ENCODE data around the gene SETD2. TPM values are rescaled to one million over a fixed set of nuclear protein-coding genes. Genes with fewer than 3 reads are reported as not detected.
A peak's percentile ranks its signal among the peaks of the same experiment; 100 is the strongest.

The SETD2 gene
- total and polyA plus RNA-seq, 9 of the 15 experiments (the other 6 are each of a cell fraction or from before 2014, with no cell fraction given), result 8.2 to 44.0 (median 33.6) TPM

- peak; percentile 33; the same call in 1 of the 2 replicates for TF ChIP-seq REST (IDR thresholded peaks at IDR 0.05; ENCODE audit: borderline replicate concordance)
- no peak for TF ChIP-seq REST (CRISPR knock-in tag; IDR thresholded peaks at IDR 0.05; ENCODE audit: low read depth)
- no peak for TF ChIP-seq CCNT2 (IDR thresholded peaks at IDR 0.05; ENCODE audit: borderline replicate concordance, extremely low read depth, insufficient read length, low read depth, low read length)
- no peak for TF ChIP-seq ZBTB49 (CRISPR knock-in tag; IDR thresholded peaks at IDR 0.05; ENCODE audit: borderline replicate concordance)
- TF ChIP-seq CSDE1 (IDR thresholded peaks at IDR 0.05), result no peak
- TF ChIP-seq ZNF134 (CRISPR knock-in tag; conservative IDR thresholded peaks at IDR 0.05), result no peak
- no peak for TF ChIP-seq TAF15 (IDR thresholded peaks at IDR 0.05; ENCODE audit: low read depth, low read length)
- TF ChIP-seq TCF7 (IDR thresholded peaks at IDR 0.05; ENCODE audit: borderline replicate concordance), result no peak
- peak in 1 of 2 experiments; percentile 41; a peak in 2 of 4 replicates for TF ChIP-seq RAD21 (CRISPR knock-in tag; conservative IDR thresholded peaks at IDR 0.05 in 1 of 2, IDR thresholded peaks at IDR 0.05 in 1 of 2)
- TF ChIP-seq PHF8 (IDR thresholded peaks at IDR 0.05; ENCODE audit: borderline replicate concordance, low read length), result no peak
Measured at GRCh38 chr3:46966811-46967210, 197.1 kb downstream of the SETD2 start (continued).
